Left renal cortex interstitium (tissue), 4 donors: ENCODE data around the gene FMO2. TPM values are rescaled to one million over a fixed set of nuclear protein-coding genes. Genes with fewer than 3 reads are reported as not detected.

Experiments used
- DNase-seq, 4 donors: peaks; one replicate each; pipeline ENCODE4 v3.0.0-alpha.2; 2013; ENCODE audit warnings: low read depth in 4 of 4, low spot score in 2 of 4, missing footprints in 1 of 4
- polyA plus RNA-seq, 4 donors: library from polyadenylated mRNA; unstranded; fragments of 120-200 nt; gene quantifications; one replicate each; pipeline ENCODE4 v1.2.1, GENCODE V29; 2013; ENCODE audit not compliant: insufficient read length in 4 of 4

FMO2 gene, protein sequence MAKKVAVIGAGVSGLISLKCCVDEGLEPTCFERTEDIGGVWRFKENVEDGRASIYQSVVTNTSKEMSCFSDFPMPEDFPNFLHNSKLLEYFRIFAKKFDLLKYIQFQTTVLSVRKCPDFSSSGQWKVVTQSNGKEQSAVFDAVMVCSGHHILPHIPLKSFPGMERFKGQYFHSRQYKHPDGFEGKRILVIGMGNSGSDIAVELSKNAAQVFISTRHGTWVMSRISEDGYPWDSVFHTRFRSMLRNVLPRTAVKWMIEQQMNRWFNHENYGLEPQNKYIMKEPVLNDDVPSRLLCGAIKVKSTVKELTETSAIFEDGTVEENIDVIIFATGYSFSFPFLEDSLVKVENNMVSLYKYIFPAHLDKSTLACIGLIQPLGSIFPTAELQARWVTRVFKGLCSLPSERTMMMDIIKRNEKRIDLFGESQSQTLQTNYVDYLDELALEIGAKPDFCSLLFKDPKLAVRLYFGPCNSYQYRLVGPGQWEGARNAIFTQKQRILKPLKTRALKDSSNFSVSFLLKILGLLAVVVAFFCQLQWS
- 1 to 10 TPM in 3 of 4 donors, under 1 TPM in 1; 0.52 to 1.7 (median 1.4) TPM for polyA plus RNA-seq

DNA sequence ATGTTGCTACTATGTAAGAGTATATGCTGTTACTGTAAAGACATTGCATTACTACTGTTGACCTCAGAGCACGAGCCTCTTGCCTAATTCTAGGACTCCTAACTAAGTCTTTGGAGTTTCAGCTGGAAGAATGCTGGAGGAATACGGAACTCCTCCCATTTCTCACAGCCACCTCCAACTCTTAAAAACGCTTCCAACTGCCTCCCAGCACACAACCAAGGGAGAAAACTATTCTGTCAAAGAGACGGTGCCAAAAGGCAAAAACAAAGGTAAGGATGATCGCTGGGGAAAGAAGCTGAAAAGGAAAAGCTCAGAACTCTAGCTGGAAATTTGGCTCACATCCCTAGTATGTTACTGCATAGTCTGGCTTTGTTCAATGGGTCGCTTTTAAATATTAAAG lies at the start of gene FMO2:
FMO2 (plus strand) TSS at position 210 of the 400 bp plus-strand sequence. CDS start 414 bp downstream, outside the sequence.
- DNase-seq = no peak

DNA sequence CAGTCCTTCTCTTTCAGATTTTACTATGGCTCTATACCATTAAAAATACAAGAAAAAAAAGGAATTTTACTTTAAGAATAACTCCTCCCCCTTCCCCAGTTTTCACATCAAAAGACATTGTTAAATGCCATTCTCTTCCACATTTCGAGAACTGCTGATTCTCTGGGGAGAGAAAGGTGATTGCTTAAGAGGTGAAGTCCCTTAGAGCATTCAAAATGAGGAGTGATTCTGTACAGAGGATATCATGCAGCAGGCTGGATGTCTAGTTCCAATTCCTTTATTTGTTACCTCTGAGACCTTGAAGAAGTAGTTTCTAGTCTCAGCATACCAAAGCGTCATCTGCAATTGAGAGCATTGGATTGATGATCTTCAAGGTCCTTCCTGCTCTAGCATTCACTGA lies 47.5 kb upstream of the FMO2 start:
- DNase-seq = no peak

- no peak for DNase-seq
These were observed 46.1 kb upstream of the FMO2 start for GRCh38 chr1:171138980-171139379.

- no peak for DNase-seq
These were observed 45.2 kb upstream of the FMO2 start for GRCh38 chr1:171139890-171140289.

DNA sequence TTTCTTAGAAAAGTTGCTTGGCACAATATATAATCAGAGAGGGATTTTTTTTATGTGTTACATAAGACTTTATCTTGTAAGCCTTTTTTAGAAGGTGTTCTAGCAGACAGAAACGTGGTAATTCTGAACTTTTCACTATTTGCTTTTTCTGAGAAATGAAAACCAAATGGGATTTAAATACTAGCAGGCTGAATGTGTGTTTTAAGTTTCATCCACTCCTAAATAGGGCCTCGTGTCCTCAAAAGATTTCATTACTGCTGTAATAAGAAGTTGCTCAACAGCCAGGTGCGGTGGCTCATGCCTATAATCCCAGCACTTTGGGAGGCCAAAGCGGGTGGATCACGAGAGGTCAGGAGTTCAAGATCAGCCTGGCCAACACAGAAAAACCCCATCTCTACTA lies 44.7 kb upstream of the FMO2 start:
- DNase-seq = no peak

GRCh38 chr1:171140956-171141687 lies 44.0 kb upstream of the FMO2 start:
- DNase-seq = no peak

GRCh38 chr1:171141688-171142415 lies 43.2 kb upstream of the FMO2 start:
- DNase-seq = no peak

GRCh38 chr1:171142416-171143385 lies 42.4 kb upstream of the FMO2 start:
- DNase-seq = no peak

DNA sequence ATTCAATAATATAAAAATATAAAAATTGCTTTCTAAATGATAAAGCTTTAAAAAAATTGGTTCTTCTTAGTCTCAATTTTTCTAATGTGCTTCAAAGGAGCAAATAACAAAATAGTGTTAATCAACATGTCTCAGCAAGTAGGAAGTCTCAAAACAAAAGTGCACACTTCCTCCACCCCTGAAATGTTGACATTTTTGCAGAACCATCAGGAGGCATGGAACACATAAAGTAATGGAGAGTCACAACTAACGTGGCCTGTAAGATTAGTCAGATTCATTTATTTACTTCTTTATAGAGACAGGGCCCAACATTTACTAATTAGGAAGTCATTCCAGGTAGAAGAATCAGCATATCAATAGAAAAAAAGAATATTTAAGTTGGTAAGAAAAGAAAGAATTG lies 34.9 kb upstream of the FMO2 start:
- DNase-seq = no peak

DNA sequence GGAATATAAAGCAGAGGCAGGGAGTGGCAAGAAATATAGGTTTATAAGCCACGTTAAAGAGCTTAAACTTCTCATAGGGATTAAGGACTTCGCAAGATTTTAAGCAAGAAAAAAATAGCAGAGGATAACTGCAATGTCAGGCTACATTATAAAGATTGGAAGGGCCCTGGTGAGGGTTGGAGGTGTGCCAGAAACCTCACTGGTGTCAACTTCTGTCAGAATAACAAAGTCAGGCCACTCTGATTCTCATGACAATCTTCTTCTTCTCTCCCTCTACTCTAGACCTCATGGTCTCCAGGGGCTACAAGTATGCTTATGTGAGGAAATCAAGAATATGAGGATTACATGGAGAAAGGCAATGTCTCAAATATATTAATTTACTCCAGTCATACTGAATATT lies 32.6 kb upstream of the FMO2 start:
- DNase-seq = no peak

- no peak for DNase-seq
These were observed 29.6 kb upstream of the FMO2 start for GRCh38 chr1:171155484-171155883.

DNA sequence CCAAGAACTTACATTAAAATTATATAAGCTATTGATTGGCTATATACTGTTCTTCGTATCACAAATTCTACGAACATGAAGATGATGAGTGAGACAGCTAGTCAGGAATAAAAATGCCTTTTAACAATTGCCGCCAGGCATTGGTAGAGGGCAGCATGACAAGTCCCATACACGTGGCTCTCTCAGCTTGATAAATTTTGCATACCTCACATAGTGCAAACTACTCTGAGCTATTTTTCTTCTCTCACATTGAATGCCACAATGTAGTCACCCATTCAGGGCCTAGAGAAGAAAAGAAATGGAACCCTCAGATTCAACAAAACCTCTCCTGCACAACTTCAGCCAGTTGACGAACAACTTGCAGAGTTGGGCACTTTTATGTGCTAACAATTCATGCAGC lies 27.0 kb upstream of the FMO2 start:
- DNase-seq = no peak

DNA sequence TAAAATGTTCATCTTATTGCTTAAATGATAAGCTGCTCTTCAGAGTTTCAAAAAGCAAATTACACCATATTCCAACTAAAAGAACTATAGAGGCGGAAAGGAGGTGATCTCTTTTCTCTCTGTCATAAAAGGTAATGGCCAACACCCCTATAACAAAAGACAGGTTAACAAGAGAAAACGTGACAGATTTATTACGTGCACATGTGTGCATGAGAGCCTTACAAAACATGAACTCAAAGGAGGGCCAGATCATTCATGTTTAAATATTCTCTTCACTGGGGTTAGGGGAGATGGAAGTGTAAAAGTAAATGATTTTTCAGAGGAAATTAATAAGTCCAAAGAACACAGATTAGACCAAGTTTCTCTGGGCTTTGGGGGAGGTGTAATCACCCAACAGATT lies 26.5 kb upstream of the FMO2 start:
- no peak for DNase-seq

- no peak for DNase-seq
These were observed 26.0 kb upstream of the FMO2 start for GRCh38 chr1:171159148-171159547.

GRCh38 chr1:171160211-171160610 lies 24.9 kb upstream of the FMO2 start:
- DNase-seq = no peak

DNA sequence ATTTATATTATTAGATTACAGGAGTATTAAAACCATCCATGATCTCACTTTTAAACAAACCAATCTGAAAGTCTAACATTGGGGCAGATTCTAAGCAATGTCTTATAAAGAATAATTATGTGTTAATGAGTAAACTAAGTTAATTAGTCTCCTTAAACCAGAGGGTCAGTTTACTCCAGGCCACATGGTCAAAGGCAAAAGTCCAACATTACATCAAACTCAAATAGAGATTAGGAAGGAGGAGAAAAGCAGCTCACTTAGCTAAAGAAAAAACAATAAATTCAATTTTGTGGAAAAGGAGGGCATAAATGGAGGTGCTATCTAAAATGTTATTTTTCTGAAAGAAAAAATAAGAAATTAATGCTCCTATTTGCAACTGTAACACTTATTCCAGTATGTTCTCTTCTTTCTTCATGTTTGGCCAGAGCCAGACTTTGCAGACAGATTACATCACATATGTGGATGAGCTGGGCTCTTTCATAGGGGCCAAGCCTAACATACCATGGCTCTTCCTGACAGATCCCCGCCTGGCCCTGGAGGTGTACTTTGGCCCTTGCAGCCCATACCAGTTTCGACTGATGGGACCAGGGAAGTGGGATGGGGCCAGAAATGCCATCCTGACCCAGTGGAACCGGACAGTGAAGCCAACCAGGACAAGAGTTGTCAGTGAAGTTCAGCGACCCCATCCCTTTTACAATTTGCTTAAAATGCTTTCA lies 24.3 kb upstream of the FMO2 start:
- no peak for DNase-seq

- DNase-seq = no peak
These were observed 23.7 kb upstream of the FMO2 start for GRCh38 chr1:171161431-171161830.

GRCh38 chr1:171166361-171166760 lies 18.7 kb upstream of the FMO2 start:
- no peak for DNase-seq

- no peak for DNase-seq
These were observed 17.3 kb upstream of the FMO2 start for GRCh38 chr1:171167785-171168184.
